Lung (tissue), 12 donors: ENCODE results near the gene HOXB7. TPM values are rescaled to one million over a fixed set of nuclear protein-coding genes. Genes with fewer than 3 reads are reported as not detected.

ENCODE experiments used
- ATAC-seq: fragments of 200-7000 bp; cut with Tn5 transposase; one replicate; pipeline ENCODE4 v1.9.1; 2020; ENCODE audit warnings: moderate number of reproducible peaks; ENCODE audit not compliant: insufficient read depth, low FRiP score
- DNase-seq, 3 donors: peaks; one replicate each; pipeline ENCODE4 v3.0.0-alpha.2; 2013 to 2017
- H3K27ac ChIP-seq, 2 donors: one replicate each; pipeline ENCODE4 v1.5.1; 2013; ENCODE audit warnings: mild to moderate bottlenecking in 2 of 2, moderate library complexity in 2 of 2, control low read depth in 1 of 2, inconsistent platforms in 1 of 2, low read depth in 1 of 2, low read length in 1 of 2
- H3K27me3 ChIP-seq, 3 donors: one replicate each; pipeline ENCODE4 v1.5.1; 2013; ENCODE audit warnings: low read length in 2 of 3; ENCODE audit not compliant: control insufficient read depth in 3 of 3, insufficient read depth in 3 of 3
- H3K36me3 ChIP-seq, 4 donors: one replicate each; pipeline ENCODE4 v1.5.1; 2013; ENCODE audit warnings: low read length in 4 of 4, mild to moderate bottlenecking in 1 of 4, moderate library complexity in 1 of 4; ENCODE audit not compliant: control insufficient read depth in 4 of 4, insufficient read depth in 4 of 4
- H3K4me1 ChIP-seq, 5 donors: one replicate each; pipeline ENCODE4 v1.5.1; 2013; ENCODE audit warnings: low read length in 5 of 5, mild to moderate bottlenecking in 2 of 5, moderate library complexity in 1 of 5; ENCODE audit not compliant: control insufficient read depth in 5 of 5, insufficient read depth in 5 of 5
- H3K4me3 ChIP-seq: one replicate; pipeline ENCODE4 v1.5.1; 2013; ENCODE audit warnings: mild to moderate bottlenecking, control low read depth, moderate library complexity
- H3K9ac ChIP-seq, 2 donors: one replicate each; pipeline ENCODE4 v1.5.1; 2013; ENCODE audit warnings: low read length in 2 of 2, control low read depth in 1 of 2; ENCODE audit not compliant: insufficient read depth in 1 of 2
- H3K9me3 ChIP-seq, 4 donors: one replicate each; pipeline ENCODE4 v1.5.1; 2013; ENCODE audit warnings: low read length in 3 of 4, mild to moderate bottlenecking in 1 of 4, moderate library complexity in 1 of 4; ENCODE audit not compliant: control insufficient read depth in 4 of 4, insufficient read depth in 3 of 4
- CTCF ChIP-seq: IDR thresholded peaks from 2 replicates; pipeline ENCODE4 v1.5.1; 2012; ENCODE audit warnings: mild to moderate bottlenecking; ENCODE audit errors: control extremely low read depth, extremely low read depth
- whole genome bisulfite sequencing, 2 donors: extraction: QIAGEN DNeasy Blood & Tissue Kit; methylation state at CpG; one replicate each; pipeline ENCODE4 v1.1.7; 2013; 5-methylcytosine and 5-hydroxymethylcytosine counted together
- polyA plus RNA-seq, 2 donors: library from polyadenylated mRNA; stranded (reverse); fragments of 200-250 nt; gene quantifications; one replicate each; pipeline ENCODE4 v1.2.1, GENCODE V29; 2013
- total RNA-seq, 2 donors: library from RNA; depleted of rRNA in 1 of 2; stranded (reverse); fragments of >200 nt in 1 of 2; gene quantifications; one replicate each; pipeline ENCODE4 v1.2.1, GENCODE V29; 2014 to 2021
- donor health status: control.
- donor health status: control.
- donor health status: Bipolar disorder and iron deficiency.
- donor health status: healthy.
- donor health status: DM: yes; HTN: yes; CAD: no.

The HOXB7 gene
- total and polyA plus RNA-seq, 4 donors, result 0.43 to 3.3 (median 2.3) TPM

- TF ChIP-seq CTCF, result no peak
- DNase-seq (no peak), ATAC-seq (no peak)
- Histone ChIP-seq H3K4me3 (no peak overlapping the region), H3K27ac (no peak overlapping the region), H3K4me1 (peaks cover 0 to 21% (median 4%) of the 10 kb centered on the region in 5 donors), H3K9me3 (peaks cover 0 to 2% (median 0%) of the 10 kb centered on the region in 4 donors), H3K36me3 (peaks cover 0 to 4% (median 0%) of the 10 kb centered on the region in 4 donors), H3K27me3 (peaks cover 7 to 77% (median 53%) of the 10 kb centered on the region in 3 donors), H3K9ac (no peak overlapping the region)
- 3 to 7% methylated on average over 35 to 36 of the region's 36 CpGs for WGBS, 2 donors
These were observed 1.1 kb upstream of the HOXB7 start for GRCh38 chr17:48611681-48612455.

- Histone ChIP-seq H3K4me1 (peaks cover 0 to 21% (median 4%) of the 10 kb centered on the region in 5 donors), H3K27me3 (peaks cover 3 to 77% (median 50%) of the 10 kb centered on the region in 3 donors), H3K4me3 (peak overlapping the region; percentile 10), H3K9ac (peak overlapping the region in 1 of 2 donors; percentile 65), H3K27ac (no peak overlapping the region), H3K9me3 (peaks cover 0 to 2% (median 0%) of the 10 kb centered on the region in 4 donors), H3K36me3 (peaks cover 0 to 8% (median 0%) of the 10 kb centered on the region in 4 donors)
- 2 to 5% methylated on average over 22 of the region's 22 CpGs for WGBS, 2 donors
- peak; percentile 15 for ATAC-seq
- DNase-seq, result no peak
- TF ChIP-seq CTCF, result no peak
These were observed 396 bp upstream of the HOXB7 start for GRCh38 chr17:48611213-48611612.

GRCh38 chr17:48609759-48610281 is 997 bp downstream of the HOXB7 start:
- H3K27me3 ChIP-seq, result peaks cover 2 to 76% (median 41%) of the 10 kb centered on the region in 3 donors

More at GRCh38 chr17:48609759-48610281, 997 bp downstream of the HOXB7 start:
- Histone ChIP-seq H3K4me1 (peaks cover 0 to 21% (median 4%) of the 10 kb centered on the region in 5 donors), H3K27ac (no peak overlapping the region), H3K9me3 (peaks cover 0 to 4% (median 0%) of the 10 kb centered on the region in 4 donors), H3K4me3 (peak overlapping the region; percentile 43), H3K36me3 (peaks cover 0 to 8% (median 0%) of the 10 kb centered on the region in 4 donors), H3K9ac (no peak overlapping the region)
- DNase-seq, result no peak
- no peak for ATAC-seq
- no peak for TF ChIP-seq CTCF
- 8 to 12% methylated on average over 15 of the region's 15 CpGs for WGBS, 2 donors
